ENCODE results near the gene PDZRN3. TPM values are rescaled to one million over a fixed set of nuclear protein-coding genes. Genes with fewer than 3 reads are reported as not detected.

Gene PDZRN3
- total RNA-seq, 1 experiment from 2014 or later = 5.9 TPM

GRCh38 chr3:73461547-73461946 lies 163.2 kb downstream of the PDZRN3 start:
- Histone ChIP-seq H2BK12ac (ENCODE audit: insufficient read length, low read depth, low read length) (no peak overlapping the region), H4K91ac (ENCODE audit: insufficient read length, low read depth, low read length) (no peak overlapping the region), H3K14ac (ENCODE audit: insufficient read depth, low read length) (no peak overlapping the region), H3K18ac (ENCODE audit: insufficient read length, low read depth, low read length) (no peak overlapping the region), H2AFZ (ENCODE audit: low read length) (no peak overlapping the region), H3K23ac (ENCODE audit: insufficient read length, low read depth, low read length) (no peak overlapping the region), H3K79me2 (ENCODE audit: insufficient read depth, low read length) (no peaks in the 10 kb centered on the region), H4K8ac (replicated peaks; ENCODE audit: insufficient read length, low read depth, low read length) (no peak overlapping the region), H2BK120ac (ENCODE audit: low read depth, low read length, poor library complexity, severe bottlenecking) (no peak overlapping the region), H3K4me2 (ENCODE audit: insufficient read depth, insufficient read length, low read length) (no peak overlapping the region), H3K9ac (ENCODE audit: extremely low read depth, insufficient read length, low read length) (no peak overlapping the region), H2BK15ac (ENCODE audit: low read depth, low read length) (no peak overlapping the region), H3K4ac (ENCODE audit: low read depth, low read length) (no peak overlapping the region), H3T11ph (ENCODE audit: low read length) (no peak overlapping the region), H3K9me3 (ENCODE audit: control insufficient read depth, low read depth, low read length) (no peaks in the 10 kb centered on the region), H2AK5ac (ENCODE audit: insufficient read length, low read length) (no peak overlapping the region), H3K23me2 (ENCODE audit: insufficient read length, low read depth, low read length, poor library complexity, severe bottlenecking) (no peaks in the 10 kb centered on the region), H2BK20ac (ENCODE audit: low read depth, low read length, poor library complexity, severe bottlenecking) (no peak overlapping the region), H3K56ac (ENCODE audit: insufficient read length, low read depth, low read length) (no peak overlapping the region), H3K27ac (ENCODE audit: insufficient read length, low read depth, low read length) (no peak overlapping the region), H4K20me1 (ENCODE audit: control insufficient read depth, insufficient read depth, insufficient read length) (no peaks in the 10 kb centered on the region), H3K4me1 (ENCODE audit: insufficient read depth, low read length) (no peaks in the 10 kb centered on the region), H3K27me3 (ENCODE audit: insufficient read depth, low read length) (no peaks in the 10 kb centered on the region), H4K5ac (ENCODE audit: insufficient read length, low read depth, low read length) (no peak overlapping the region), H3K79me1 (ENCODE audit: insufficient read depth, low read depth, low read length, poor library complexity, severe bottlenecking) (no peaks in the 10 kb centered on the region), H2BK5ac (ENCODE audit: insufficient read length, low read length) (no peak overlapping the region)
- H3K27me3 Mint-ChIP-seq (ENCODE audit: low read depth) = no peaks in the 10 kb centered on the region
- TF ChIP-seq, protein P1, sequence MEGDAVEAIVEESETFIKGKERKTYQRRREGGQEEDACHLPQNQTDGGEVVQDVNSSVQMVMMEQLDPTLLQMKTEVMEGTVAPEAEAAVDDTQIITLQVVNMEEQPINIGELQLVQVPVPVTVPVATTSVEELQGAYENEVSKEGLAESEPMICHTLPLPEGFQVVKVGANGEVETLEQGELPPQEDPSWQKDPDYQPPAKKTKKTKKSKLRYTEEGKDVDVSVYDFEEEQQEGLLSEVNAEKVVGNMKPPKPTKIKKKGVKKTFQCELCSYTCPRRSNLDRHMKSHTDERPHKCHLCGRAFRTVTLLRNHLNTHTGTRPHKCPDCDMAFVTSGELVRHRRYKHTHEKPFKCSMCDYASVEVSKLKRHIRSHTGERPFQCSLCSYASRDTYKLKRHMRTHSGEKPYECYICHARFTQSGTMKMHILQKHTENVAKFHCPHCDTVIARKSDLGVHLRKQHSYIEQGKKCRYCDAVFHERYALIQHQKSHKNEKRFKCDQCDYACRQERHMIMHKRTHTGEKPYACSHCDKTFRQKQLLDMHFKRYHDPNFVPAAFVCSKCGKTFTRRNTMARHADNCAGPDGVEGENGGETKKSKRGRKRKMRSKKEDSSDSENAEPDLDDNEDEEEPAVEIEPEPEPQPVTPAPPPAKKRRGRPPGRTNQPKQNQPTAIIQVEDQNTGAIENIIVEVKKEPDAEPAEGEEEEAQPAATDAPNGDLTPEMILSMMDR (conservative IDR thresholded peaks at IDR 0.05) = no peak
- DNase-seq = no peak
- no peak overlapping the region for H3K4me3 Mint-ChIP-seq
- peaks cover 5 to 9% of the 10 kb centered on the region in 2 experiments; a peak in 3 of 4 replicates for H3K4me1 Mint-ChIP-seq
- no CpG with 5 or more reads among the region's 4 CpGs for WGBS (ENCODE audit: extremely low coverage, insufficient read length, low lambda C conversion rate)
- no peaks in the 10 kb centered on the region for H3K9me3 Mint-ChIP-seq
- H3K36me3 Mint-ChIP-seq (ENCODE audit: insufficient read depth in 1 of 3, low read depth in 3 of 3) = 0 out of 7 replicates have a peak, but pooled peaks cover 0 to 8% (median 2%) of the 10 kb centered on the region in 3 experiments
- H3K27ac Mint-ChIP-seq = no peak overlapping the region

All from H9 (cell line).